ENCODE measurements around the gene DHX30. TPM values are rescaled to one million over a fixed set of nuclear protein-coding genes. Genes with fewer than 3 reads are reported as not detected.
A peak's percentile ranks its signal among the peaks of the same experiment; 100 is the strongest.
"Not testable (repeated sequence)": the region's sequence is repeated elsewhere in the genome, so short reads cannot be mapped to it uniquely, and the experiment has no call there.

DHX30 gene
- total RNA-seq, 4 donors from 2014 or later = 31.0 to 52.3 (median 47.9) TPM

- Histone ChIP-seq H3K9me3 (no peaks in the 10 kb centered on the region), H3K27ac (no peak overlapping the region), H3K4me3 (no peak overlapping the region), H3K36me3 (peaks cover 0 to 4% (median 0%) of the 10 kb centered on the region in 4 donors), H3K4me1 (peaks cover 0 to 7% (median under 1%) of the 10 kb centered on the region in 4 donors), H3K27me3 (no peaks in the 10 kb centered on the region)
- TF ChIP-seq EP300 (IDR thresholded peaks at IDR 0.05; ENCODE audit: low read depth) (no peak), POLR2AphosphoS5 (IDR thresholded peaks at IDR 0.05) (no peak), POLR2A (IDR thresholded peaks at IDR 0.05) (no peak), CTCF (IDR thresholded peaks at IDR 0.05) (no peak)
- intact Hi-C loops (cut with DNase I; ENCODE audit: low total_unique reads) = no loop called here
- 96% methylated on average over 1 of the region's 1 CpG; no CpG with 5 or more reads in 1 of the 2 donors for WGBS, 2 donors (ENCODE audit: low coverage in 1 of 2)
- in situ Hi-C loops (cut with MboI; ENCODE audit: low pct_ligation_motif_present in 1 of 4, low pct_unique_long_range_greater_than_20kb in 1 of 4, low sequenced_read_pairs in 3 of 4) = no loop called here
- DNase-seq = no peak
Measured at GRCh38 chr3:47885168-47885567, 82.2 kb downstream of the DHX30 start.

DNA sequence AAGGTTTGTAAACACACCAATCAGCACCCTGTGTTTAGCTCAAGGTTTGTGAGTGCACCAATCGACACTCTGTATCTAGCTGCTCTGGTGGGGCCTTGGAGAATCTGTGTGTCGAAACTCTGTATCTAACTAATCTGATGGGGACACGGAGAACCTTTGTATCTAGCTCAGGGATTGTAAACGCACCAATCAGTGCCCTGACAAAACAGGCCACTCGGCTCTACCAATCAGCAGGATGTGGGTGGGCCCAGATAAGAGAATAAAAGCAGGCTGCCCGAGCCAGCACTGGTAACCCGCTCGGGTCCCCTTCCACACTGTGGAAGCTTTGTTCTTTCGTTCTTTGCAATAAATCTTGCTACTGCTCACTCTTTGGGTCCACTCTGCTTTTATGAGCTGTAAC, 85.1 kb downstream of the DHX30 start:
- H3K36me3 ChIP-seq = peaks cover 0 to 14% (median 0%) of the 10 kb centered on the region in 4 donors
- WGBS, 2 donors (ENCODE audit: low coverage in 1 of 2) = 93 to 100% methylated on average over 1 to 9 of the region's 9 CpGs

DNA sequence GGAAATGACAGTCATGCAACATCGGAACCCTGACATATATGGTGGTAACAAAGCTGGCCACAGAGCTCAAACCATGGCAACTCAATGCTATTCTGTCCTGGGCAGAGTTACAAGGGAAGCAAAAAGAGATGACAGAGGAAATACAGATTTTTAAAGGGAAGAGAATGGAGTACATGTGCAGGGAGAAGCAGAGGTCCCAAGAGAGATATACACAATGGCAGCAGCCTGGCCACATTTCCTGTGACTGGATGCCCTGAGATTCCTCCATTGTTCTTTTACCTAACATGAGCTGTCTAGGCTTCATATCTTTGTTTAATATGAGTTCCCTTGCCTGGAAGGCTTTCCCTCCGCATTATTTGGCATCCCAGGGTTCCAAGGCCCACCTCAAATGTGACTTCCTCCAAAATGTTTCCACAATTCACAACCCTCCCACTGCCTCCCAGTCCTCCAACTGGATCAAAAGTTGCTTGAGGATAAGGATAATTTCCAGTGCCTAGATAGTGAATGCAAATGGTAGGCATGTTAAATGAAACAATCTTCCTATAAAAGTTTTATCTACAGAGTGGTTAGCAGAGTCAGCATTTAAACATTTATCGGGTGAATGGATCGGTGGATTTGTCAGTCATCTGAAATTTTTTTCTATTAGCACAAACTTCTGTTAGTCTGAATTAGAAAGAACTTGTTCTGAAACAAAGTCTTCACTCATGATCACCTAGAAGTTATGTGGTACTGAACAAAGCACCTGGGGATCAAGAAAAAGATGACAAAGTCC, 86.2 kb downstream of the DHX30 start:
- TF ChIP-seq POLR2A (IDR thresholded peaks at IDR 0.05) (no peak), CTCF (IDR thresholded peaks at IDR 0.05) (no peak), POLR2AphosphoS5 (IDR thresholded peaks at IDR 0.05) (no peak), EP300 (IDR thresholded peaks at IDR 0.05; ENCODE audit: low read depth) (no peak)
- no peak overlapping the region for H3K4me3 ChIP-seq
- H3K36me3 ChIP-seq = peaks cover 0 to 14% (median 0%) of the 10 kb centered on the region in 4 donors
- H3K9me3 ChIP-seq = no peaks in the 10 kb centered on the region
- WGBS, 2 donors (ENCODE audit: low coverage in 1 of 2) = 97 to 98% methylated on average over 4 of the region's 4 CpGs
- no peaks in the 10 kb centered on the region for H3K27me3 ChIP-seq
- intact Hi-C loops (cut with DNase I; ENCODE audit: low total_unique reads) = no loop called here
- in situ Hi-C loops (cut with MboI; ENCODE audit: low pct_ligation_motif_present in 1 of 4, low pct_unique_long_range_greater_than_20kb in 1 of 4, low sequenced_read_pairs in 3 of 4) = no loop called here
- no peak for DNase-seq
- H3K27ac ChIP-seq = no peak overlapping the region
- peaks cover 0 to 19% (median 7%) of the 10 kb centered on the region in 4 donors for H3K4me1 ChIP-seq

More for the DNA sequence above, 85.1 kb downstream of the DHX30 start:
- H3K9me3 ChIP-seq; DNase-seq; H3K27me3 ChIP-seq; intact Hi-C loops (cut with DNase I; ENCODE audit: low total_unique reads); H3K27ac ChIP-seq; in situ Hi-C loops (cut with MboI; ENCODE audit: low pct_ligation_motif_present in 1 of 4, low pct_unique_long_range_greater_than_20kb in 1 of 4, low sequenced_read_pairs in 3 of 4); H3K4me3 ChIP-seq: not testable (repeated sequence)
- peaks cover 0 to 19% (median 7%) of the 10 kb centered on the region in 4 donors for H3K4me1 ChIP-seq

DNA sequence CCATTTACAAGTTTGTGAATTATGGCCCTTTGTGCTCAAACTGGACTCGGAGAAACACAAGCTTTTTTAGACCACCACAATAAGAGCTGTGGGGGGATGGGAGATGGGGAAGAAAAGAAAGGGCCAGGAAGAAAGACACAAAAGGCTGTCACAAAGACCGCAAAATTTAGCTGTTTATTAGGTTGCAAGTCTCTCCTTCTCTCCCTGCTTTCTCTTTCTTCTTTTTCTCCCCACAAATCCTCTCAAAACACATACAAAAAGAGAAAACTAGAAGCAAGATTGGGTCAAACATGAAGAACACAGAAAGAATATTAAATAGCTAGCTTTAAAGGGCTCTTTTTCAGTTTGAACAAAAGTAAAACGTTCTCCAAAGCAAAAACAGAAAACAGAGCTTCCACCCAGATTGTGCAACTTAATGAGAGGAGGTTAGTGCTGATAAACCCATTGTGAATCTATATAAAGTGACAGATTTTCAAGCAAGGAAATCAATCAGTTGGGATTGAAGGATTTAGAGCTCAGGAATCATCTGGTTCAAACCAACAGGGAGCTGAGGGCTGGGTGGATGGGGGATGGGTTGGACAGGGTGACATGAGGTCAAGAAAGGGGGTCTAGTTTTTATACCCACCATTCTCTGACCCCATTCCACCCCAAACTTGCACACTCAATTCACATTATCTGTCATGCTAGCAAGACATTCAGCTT, 87.3 kb downstream of the DHX30 start:
- in situ Hi-C loops (cut with MboI; ENCODE audit: low pct_ligation_motif_present in 1 of 4, low pct_unique_long_range_greater_than_20kb in 1 of 4, low sequenced_read_pairs in 3 of 4) = no loop called here
- intact Hi-C loops (cut with DNase I; ENCODE audit: low total_unique reads) = no loop called here
- TF ChIP-seq POLR2A (IDR thresholded peaks at IDR 0.05) = no peak
- Histone ChIP-seq H3K27ac (peak overlapping the region; percentile 43 to 74 (median 56)), H3K27me3 (no peaks in the 10 kb centered on the region), H3K4me3 (no peak overlapping the region), H3K36me3 (peaks cover 0 to 20% (median 0%) of the 10 kb centered on the region in 4 donors), H3K9me3 (no peaks in the 10 kb centered on the region), H3K4me1 (peaks cover 0 to 19% (median 7%) of the 10 kb centered on the region in 4 donors)
- no peak for DNase-seq
- 65 to 71% methylated on average over 3 of the region's 3 CpGs for WGBS, 2 donors (ENCODE audit: low coverage in 1 of 2)

All from transverse colon (tissue), 4 donors.